ENCODE measurements around the gene MRI1. TPM values are rescaled to one million over a fixed set of nuclear protein-coding genes. Genes with fewer than 3 reads are reported as not detected.

The MRI1 gene
- total and polyA plus RNA-seq, 2 donors (not counting 3 experiments of a cell fraction or from before 2014, with no cell fraction given) = 56.2 to 63.2 TPM

DNA sequence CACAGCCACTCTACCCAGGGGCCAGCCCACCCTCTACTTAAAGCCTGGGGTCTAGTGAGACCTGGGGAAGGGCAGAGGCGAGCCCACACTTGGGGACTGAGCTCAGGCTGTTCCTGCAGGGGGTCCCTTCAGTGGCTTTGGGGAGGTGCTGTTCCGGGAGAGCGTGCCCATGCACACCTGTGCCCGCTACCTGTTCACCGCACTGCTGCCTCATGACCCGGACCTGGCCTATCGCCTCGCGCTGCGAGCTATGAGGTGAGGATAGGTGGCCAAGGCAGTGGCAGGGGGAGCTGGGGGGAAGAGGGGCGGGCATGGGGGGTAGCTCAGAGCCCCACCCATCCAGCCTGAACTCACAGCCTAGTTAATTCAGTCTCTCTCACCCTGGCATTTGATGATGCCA lies 54.9 kb downstream of the MRI1 start:
- Histone ChIP-seq H3K4me3 (replicated peaks in 1 of 3; ENCODE audit: insufficient read depth in 1 of 3, low read depth in 1 of 3, low read length in 3 of 3) (no peak overlapping the region), H3K79me2 (ENCODE audit: control insufficient read depth, insufficient read depth, low read length) (no peaks in the 10 kb centered on the region), H3K27ac (ENCODE audit: insufficient read depth, low read depth, low read length) (no peak overlapping the region), H3K4me1 (ENCODE audit: control insufficient read depth, extremely low read depth, insufficient read depth, low read length) (no peaks in the 10 kb centered on the region), H3K36me3 (ENCODE audit: control insufficient read depth in 2 of 2, extremely low read depth in 1 of 2, insufficient read depth in 2 of 2, low read length in 2 of 2) (peaks cover 0 to 32% of the 10 kb centered on the region in 2 experiments), H4K20me1 (replicated peaks; ENCODE audit: control insufficient read depth, extremely low read depth, insufficient read depth, low read length) (no peaks in the 10 kb centered on the region), H3K27me3 (ENCODE audit: control insufficient read depth in 2 of 2, insufficient read depth in 2 of 2, low read length in 2 of 2) (no peaks in the 10 kb centered on the region), H3K9me3 (replicated peaks; ENCODE audit: control insufficient read depth, insufficient read depth, low read length) (no peaks in the 10 kb centered on the region), H3K9me1 (replicated peaks; ENCODE audit: control insufficient read depth, extremely low read depth, insufficient read depth, low read length) (no peaks in the 10 kb centered on the region), H3K9ac (replicated peaks; ENCODE audit: extremely low read depth, insufficient read depth, low read length) (no peak overlapping the region), H3K4me2 (ENCODE audit: insufficient read depth, low read length) (no peak overlapping the region), H2AFZ (ENCODE audit: low read depth, low read length) (no peak overlapping the region)
- TF ChIP-seq, protein P1, sequence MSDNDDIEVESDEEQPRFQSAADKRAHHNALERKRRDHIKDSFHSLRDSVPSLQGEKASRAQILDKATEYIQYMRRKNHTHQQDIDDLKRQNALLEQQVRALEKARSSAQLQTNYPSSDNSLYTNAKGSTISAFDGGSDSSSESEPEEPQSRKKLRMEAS (IDR thresholded peaks at IDR 0.05; ENCODE audit: insufficient read depth, insufficient read length) = no peak
- TF ChIP-seq, protein P2, sequence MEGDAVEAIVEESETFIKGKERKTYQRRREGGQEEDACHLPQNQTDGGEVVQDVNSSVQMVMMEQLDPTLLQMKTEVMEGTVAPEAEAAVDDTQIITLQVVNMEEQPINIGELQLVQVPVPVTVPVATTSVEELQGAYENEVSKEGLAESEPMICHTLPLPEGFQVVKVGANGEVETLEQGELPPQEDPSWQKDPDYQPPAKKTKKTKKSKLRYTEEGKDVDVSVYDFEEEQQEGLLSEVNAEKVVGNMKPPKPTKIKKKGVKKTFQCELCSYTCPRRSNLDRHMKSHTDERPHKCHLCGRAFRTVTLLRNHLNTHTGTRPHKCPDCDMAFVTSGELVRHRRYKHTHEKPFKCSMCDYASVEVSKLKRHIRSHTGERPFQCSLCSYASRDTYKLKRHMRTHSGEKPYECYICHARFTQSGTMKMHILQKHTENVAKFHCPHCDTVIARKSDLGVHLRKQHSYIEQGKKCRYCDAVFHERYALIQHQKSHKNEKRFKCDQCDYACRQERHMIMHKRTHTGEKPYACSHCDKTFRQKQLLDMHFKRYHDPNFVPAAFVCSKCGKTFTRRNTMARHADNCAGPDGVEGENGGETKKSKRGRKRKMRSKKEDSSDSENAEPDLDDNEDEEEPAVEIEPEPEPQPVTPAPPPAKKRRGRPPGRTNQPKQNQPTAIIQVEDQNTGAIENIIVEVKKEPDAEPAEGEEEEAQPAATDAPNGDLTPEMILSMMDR (IDR thresholded peaks at IDR 0.05; ENCODE audit: extremely low read depth in 1 of 2, insufficient read depth in 1 of 2, low read depth in 1 of 2, low read length in 2 of 2) = no peak
- TF ChIP-seq POLR2AphosphoS5 (IDR thresholded peaks at IDR 0.05; ENCODE audit: insufficient read depth, low read depth, low read length) (no peak), FOS (IDR thresholded peaks at IDR 0.05; ENCODE audit: borderline replicate concordance, insufficient read depth, low read length) (no peak), MYC (IDR thresholded peaks at IDR 0.05; ENCODE audit: low read depth, low read length) (no peak), GATA2 (IDR thresholded peaks at IDR 0.05; ENCODE audit: insufficient read depth, insufficient read length, low read depth, low read length) (no peak), POLR2A (IDR thresholded peaks at IDR 0.05; ENCODE audit: low read depth, low read length) (no peak), EZH2 (IDR thresholded peaks at IDR 0.05; ENCODE audit: borderline replicate concordance, low read depth, low read length, severe bottlenecking) (no peak), JUN (IDR thresholded peaks at IDR 0.05; ENCODE audit: borderline replicate concordance, insufficient read depth, insufficient read length, low read depth) (no peak)
- intact Hi-C loops (cut with micrococcal nuclease) (no loop called here), dilution Hi-C loops (cut with MboI; ENCODE audit: extremely low pct_ligation_motif_present, low sequenced_read_pairs) (no loop called here)
- CTCF ChIA-PET = interaction anchor here (1.3 to 3.0 kb wide), 3 partner anchors 18 to 43 kb away, joined by 3 to 13 read pairs (median 6); no protein-coding TSS in a partner anchor
- BruUV-seq (replicated peaks) = no TSS peak
- FAIRE-seq (no peak), DNase-seq (ENCODE audit: low read depth, low spot score) (no peak)
- POLR2A ChIA-PET = interaction anchor here (0.6 to 0.9 kb wide), 3 partner anchors 15 to 88 kb away, joined by 3 to 4 read pairs (median 4); partner anchors contain the start of gene ZSWIM4

All from endothelial cell of umbilical vein (primary cell).